GM12878 (cell line): ENCODE measurements around the gene TRIM16. TPM values are rescaled to one million over a fixed set of nuclear protein-coding genes. Genes with fewer than 3 reads are reported as not detected.

Source experiments
- ATAC-seq: fragments of 200-7000 bp; cut with Tn5 transposase; 3 replicates; pipeline ENCODE4 v1.9.1; 2020; ENCODE audit warnings: mild to moderate bottlenecking, moderate library complexity
- BruUV-seq: library from RNA; stranded (reverse); fragments of 400-500 nt; replicated peaks from 2 replicates; lab custom pipeline; 2021; lab: Mats Ljungman, UMichigan
- CTCF ChIA-PET: fragments of 300-600 bp; sonication (Branson Sonifier 250); formaldehyde crosslinking; extraction: SDS; loops from one replicate; lab custom pipeline; 2021; ENCODE audit warnings: inconsistent platforms; lab: Yijun Ruan, JAX
- POLR2A ChIA-PET: fragments of 350-600 bp; formaldehyde crosslinking; extraction: SDS; loops from one replicate; lab custom pipeline; 2021; ENCODE audit warnings: inconsistent platforms; lab: Charles Lee
- RAD21 ChIA-PET: fragments of 300-600 bp; sonication (Branson Sonifier 250); formaldehyde crosslinking; loops from one replicate; lab custom pipeline; 2023; ENCODE audit warnings: antibody characterized with exemption; ENCODE audit not compliant: unreplicated experiment; lab: Charles Lee
- SMC1A ChIA-PET: fragments of 300-600 bp; sonication (Branson Sonifier 250); formaldehyde crosslinking; loops from one replicate; lab custom pipeline; 2023; ENCODE audit not compliant: unreplicated experiment, uncharacterized antibody; lab: Charles Lee
- DNase-seq: peaks from one replicate; pipeline ENCODE4 v3.0.0-alpha.2; 2011; ENCODE audit warnings: low read depth, low spot score
- FAIRE-seq: peaks from 3 replicates; lab custom pipeline; 2011; peaks lifted over from hg19 to GRCh38; lab: Jason Lieb, UNC
- H2AFZ ChIP-seq: 2 replicates; pipeline ENCODE4 v1.6.0; 2011; ENCODE audit warnings: low read depth, low read length, control low read depth; ENCODE audit not compliant: control insufficient read depth
- H3K27ac ChIP-seq: 2 replicates; pipeline ENCODE4 v1.5.1; 2011; ENCODE audit warnings: control low read depth; ENCODE audit not compliant: control insufficient read depth, insufficient read depth
- H3K27me3 ChIP-seq, 2 experiments: replicated peaks in 1 of 2; 2 replicates each; pipeline versions ENCODE4 v1.6.0 to v1.6.1; 2011; ENCODE audit warnings: low read length in 1 of 2; ENCODE audit not compliant: control insufficient read depth in 2 of 2, insufficient read depth in 2 of 2
- H3K36me3 ChIP-seq, 2 experiments: 2 replicates each; pipeline ENCODE4 v1.5.1; 2011; ENCODE audit warnings: low read length in 1 of 2; ENCODE audit not compliant: control insufficient read depth in 2 of 2, insufficient read depth in 2 of 2
- H3K4me1 ChIP-seq: 2 replicates; pipeline ENCODE4 v1.6.1; 2011; ENCODE audit warnings: mild to moderate bottlenecking, low read length, moderate library complexity, mixed read lengths; ENCODE audit not compliant: control insufficient read depth, insufficient read depth
- H3K4me2 ChIP-seq: 2 replicates; pipeline ENCODE4 v1.6.0; 2011; ENCODE audit warnings: control low read depth; ENCODE audit not compliant: control insufficient read depth, insufficient read depth
- H3K4me3 ChIP-seq: fragments of 200-600 bp; sonication (generic); 2 replicates; pipeline ENCODE4 v1.5.1; 2016
- H3K79me2 ChIP-seq: 2 replicates; pipeline ENCODE4 v1.6.0; 2011; ENCODE audit warnings: low read length; ENCODE audit not compliant: control insufficient read depth, insufficient read depth
- H3K9ac ChIP-seq: 2 replicates; pipeline ENCODE4 v1.8.0; 2011; ENCODE audit warnings: low read length, control low read depth, mixed read lengths; ENCODE audit not compliant: control insufficient read depth, insufficient read depth
- H3K9me3 ChIP-seq: replicated peaks from 3 replicates; pipeline ENCODE4 v1.5.1; 2011; ENCODE audit warnings: mild to moderate bottlenecking, low read length; ENCODE audit not compliant: control insufficient read depth, insufficient read depth
- H4K20me1 ChIP-seq: 2 replicates; pipeline ENCODE4 v1.6.0; 2011; ENCODE audit not compliant: control insufficient read depth, insufficient read depth
- FOS ChIP-seq: IDR thresholded peaks from 3 replicates; pipeline ENCODE4 v1.6.1; 2011; ENCODE audit warnings: borderline replicate concordance; ENCODE audit not compliant: insufficient read length; ENCODE audit errors: extremely low read depth
- MTA2 ChIP-seq: fragments of 450-650 bp; IDR thresholded peaks from 2 replicates; pipeline ENCODE4 v1.6.1; 2016; ENCODE audit warnings: low read depth, mild to moderate bottlenecking, moderate library complexity
- MYB ChIP-seq: fragments of 150-350 bp; IDR thresholded peaks from 2 replicates; pipeline ENCODE4 v1.6.1; 2014; ENCODE audit warnings: mild to moderate bottlenecking, low read depth, low read length, borderline replicate concordance
- NBN ChIP-seq: fragments of 450-650 bp; IDR thresholded peaks from 2 replicates; pipeline ENCODE4 v1.6.1; 2016
- NFIC ChIP-seq: IDR thresholded peaks from 2 replicates; pipeline ENCODE4 v1.6.1; 2012; ENCODE audit warnings: low read depth, mild to moderate bottlenecking, inconsistent platforms, low read length, moderate library complexity
- PAX5 ChIP-seq: IDR thresholded peaks from 2 replicates; pipeline ENCODE4 v1.6.1; 2011; ENCODE audit warnings: low read depth, low read length, borderline replicate concordance
- POU2F2 ChIP-seq: IDR thresholded peaks from 3 replicates; pipeline ENCODE4 v1.6.1; 2011; ENCODE audit warnings: low read depth, mild to moderate bottlenecking, low read length, borderline replicate concordance
- RCOR1 ChIP-seq: conservative IDR thresholded peaks from 2 replicates; pipeline ENCODE4 v1.6.1; 2012; ENCODE audit warnings: low read depth, low read length, improper control_type of control experiment
- SIN3A ChIP-seq: IDR thresholded peaks from 2 replicates; pipeline ENCODE4 v1.6.1; 2012; ENCODE audit warnings: low read depth, low read length, improper control_type of control experiment
- ZNF217 ChIP-seq: fragments of 450-650 bp; IDR thresholded peaks from 2 replicates; pipeline ENCODE4 v1.6.1; 2017; ENCODE audit warnings: antibody characterized with exemption, mild to moderate bottlenecking
- ZNF24 ChIP-seq: fragments of 450-650 bp; IDR thresholded peaks from 2 replicates; pipeline ENCODE4 v1.6.1; 2017; ENCODE audit warnings: antibody characterized with exemption, mild to moderate bottlenecking
- ZZZ3 ChIP-seq: IDR thresholded peaks from 2 replicates; pipeline ENCODE4 v1.6.1; 2011; ENCODE audit warnings: low read depth; ENCODE audit not compliant: control insufficient read depth, insufficient read length
- WGBS: methylation state at CpG from one replicate; pipeline ENCODE4 v1.1.6; 2016; ENCODE audit warnings: low lambda C conversion rate; ENCODE audit not compliant: insufficient replicate concordance, insufficient coverage; ENCODE audit errors: missing lambda C conversion rate; 5-methylcytosine and 5-hydroxymethylcytosine counted together
- in situ Hi-C: fragments of 300-500 bp; cut with MboI; formaldehyde crosslinking; loops from 9 replicates; pipeline ENCODE4 v1.14.3; 2018; ENCODE audit warnings: mixed read lengths
- intact Hi-C: fragments of 100-400 bp; cut with micrococcal nuclease; formaldehyde crosslinking; loops from one replicate; pipeline ENCODE4 v1.14.2; 2022; ENCODE audit not compliant: unreplicated experiment
- polyA plus RNA-seq, 11 experiments: library from polyadenylated mRNA; depleted of rRNA in 4 of 11; unstranded in 6 of 11; stranded (reverse) in 5 of 11; fragments of >200 nt; fragmentation: Nextera tagmentation in 4 of 11; fragmentation: Illumina TruSeq in 1 of 11; extraction: Ambion mirVana in 4 of 11; extraction: Trizol in 1 of 11; gene quantifications; 1 replicate in 1 of 11; 2 replicates in 10 of 11; pipeline versions ENCODE4 v1.2.1 to v1.2.3, GENCODE V29; 2011 to 2016; ENCODE audit warnings: inconsistent platforms in 2 of 11, missing spikeins in 2 of 11, low read depth in 1 of 11
- total RNA-seq, 4 experiments: library from RNA; depleted of rRNA in 3 of 4; stranded (reverse); fragments of >200 nt in 3 of 4; fragmentation: Illumina TruSeq in 1 of 4; extraction: Trizol in 1 of 4; gene quantifications; 2 replicates each; pipeline versions ENCODE4 v1.2.1 to v1.2.3, GENCODE V29; 2013 to 2021
- TF ChIP-seq, protein P1 (sequence below): IDR thresholded peaks from 2 replicates; pipeline ENCODE4 v1.6.1; 2012; ENCODE audit warnings: low read length, inconsistent platforms
- TF ChIP-seq, protein P2 (sequence below): fragments of 450-650 bp; IDR thresholded peaks from 2 replicates; pipeline ENCODE4 v1.6.1; 2017; ENCODE audit warnings: low read depth, mild to moderate bottlenecking, moderate library complexity
- TF ChIP-seq, protein P3 (sequence below): IDR thresholded peaks from 2 replicates; pipeline ENCODE4 v1.6.1; 2011; ENCODE audit warnings: borderline replicate concordance, low read depth, mild to moderate bottlenecking, moderate library complexity, low read length; ENCODE audit not compliant: insufficient read depth, poor library complexity, severe bottlenecking

The TRIM16 gene
- total and polyA plus RNA-seq, 10 of the 15 experiments (the other 5 are each of a cell fraction or from before 2014, with no cell fraction given) = 2.6 to 11.9 (median 9.9) TPM

DNA sequence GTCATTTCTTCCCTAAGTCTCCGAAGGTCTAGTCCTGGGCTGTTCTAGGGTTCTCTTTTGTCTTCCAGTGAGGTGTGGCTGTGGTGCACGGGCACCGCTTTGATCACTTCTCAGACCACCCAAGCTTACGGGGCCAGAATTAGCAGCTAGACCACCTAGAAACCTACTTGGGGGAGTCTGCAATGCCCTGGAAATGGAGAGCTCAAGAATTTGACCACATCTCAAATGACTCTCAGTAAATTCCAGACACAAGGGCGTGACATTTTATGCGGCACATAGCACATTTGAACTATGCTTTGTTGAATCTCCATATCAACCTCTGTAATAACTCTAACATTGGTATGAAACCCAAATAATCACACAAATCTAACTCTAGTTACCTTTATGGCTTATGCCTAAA, 24.9 kb downstream of the TRIM16 start:
- in situ Hi-C loops (no loop called here), intact Hi-C loops (no loop called here)
- 96% methylated on average over 6 of the region's 6 CpGs for WGBS

DNA sequence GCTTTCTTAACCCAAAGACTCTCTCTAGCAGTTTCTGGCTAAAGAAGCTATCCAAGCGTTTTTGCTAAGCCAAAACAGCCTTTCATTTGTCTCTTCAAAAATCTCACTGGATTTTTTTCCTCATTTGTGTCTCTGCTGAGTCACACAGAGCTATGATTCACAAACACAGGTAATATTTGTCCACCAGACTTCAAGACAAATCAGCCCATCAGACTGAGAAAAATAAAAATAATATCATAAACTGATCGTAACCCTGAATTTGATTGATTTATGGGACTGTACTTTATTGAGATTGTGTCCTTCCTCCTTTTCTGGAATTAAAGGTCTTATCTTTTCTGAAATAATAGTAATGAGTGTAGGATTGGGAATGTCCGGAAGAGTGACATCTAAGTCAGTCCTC, 25.8 kb downstream of the TRIM16 start:
- H3K4me2 ChIP-seq = no peak overlapping the region
- H2AFZ ChIP-seq = no peak overlapping the region
- in situ Hi-C loops (no loop called here), intact Hi-C loops (no loop called here)
- H3K27ac ChIP-seq = no peak overlapping the region
- H3K9ac ChIP-seq = no peak overlapping the region
- H3K4me1 ChIP-seq = peaks cover 7% of the 10 kb centered on the region
- 0 out of 4 replicates have a peak, but pooled peaks cover 0 to 2% of the 10 kb centered on the region in 2 experiments for H3K36me3 ChIP-seq
- ATAC-seq (no peak), FAIRE-seq (no peak), DNase-seq (no peak)
- no peaks in the 10 kb centered on the region for H3K27me3 ChIP-seq
- no peaks in the 10 kb centered on the region for H3K79me2 ChIP-seq
- no TSS peak for BruUV-seq
- ChIA-PET CTCF (no interaction called here), RAD21 (no interaction called here), POLR2A (no interaction called here), SMC1A (no interaction called here)
- H4K20me1 ChIP-seq = no peaks in the 10 kb centered on the region
- WGBS = 95% methylated on average over 3 of the region's 3 CpGs
- H3K4me3 ChIP-seq = no peak overlapping the region
- no peaks in the 10 kb centered on the region for H3K9me3 ChIP-seq
- TF ChIP-seq ZNF217 = no peak
- TF ChIP-seq, protein P1, sequence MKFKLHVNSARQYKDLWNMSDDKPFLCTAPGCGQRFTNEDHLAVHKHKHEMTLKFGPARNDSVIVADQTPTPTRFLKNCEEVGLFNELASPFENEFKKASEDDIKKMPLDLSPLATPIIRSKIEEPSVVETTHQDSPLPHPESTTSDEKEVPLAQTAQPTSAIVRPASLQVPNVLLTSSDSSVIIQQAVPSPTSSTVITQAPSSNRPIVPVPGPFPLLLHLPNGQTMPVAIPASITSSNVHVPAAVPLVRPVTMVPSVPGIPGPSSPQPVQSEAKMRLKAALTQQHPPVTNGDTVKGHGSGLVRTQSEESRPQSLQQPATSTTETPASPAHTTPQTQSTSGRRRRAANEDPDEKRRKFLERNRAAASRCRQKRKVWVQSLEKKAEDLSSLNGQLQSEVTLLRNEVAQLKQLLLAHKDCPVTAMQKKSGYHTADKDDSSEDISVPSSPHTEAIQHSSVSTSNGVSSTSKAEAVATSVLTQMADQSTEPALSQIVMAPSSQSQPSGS = no peak
- TF ChIP-seq FOS = no peak
- TF ChIP-seq MTA2 = no peak
- no peak for TF ChIP-seq PAX5
- no peak for TF ChIP-seq NBN
- TF ChIP-seq, protein P2, sequence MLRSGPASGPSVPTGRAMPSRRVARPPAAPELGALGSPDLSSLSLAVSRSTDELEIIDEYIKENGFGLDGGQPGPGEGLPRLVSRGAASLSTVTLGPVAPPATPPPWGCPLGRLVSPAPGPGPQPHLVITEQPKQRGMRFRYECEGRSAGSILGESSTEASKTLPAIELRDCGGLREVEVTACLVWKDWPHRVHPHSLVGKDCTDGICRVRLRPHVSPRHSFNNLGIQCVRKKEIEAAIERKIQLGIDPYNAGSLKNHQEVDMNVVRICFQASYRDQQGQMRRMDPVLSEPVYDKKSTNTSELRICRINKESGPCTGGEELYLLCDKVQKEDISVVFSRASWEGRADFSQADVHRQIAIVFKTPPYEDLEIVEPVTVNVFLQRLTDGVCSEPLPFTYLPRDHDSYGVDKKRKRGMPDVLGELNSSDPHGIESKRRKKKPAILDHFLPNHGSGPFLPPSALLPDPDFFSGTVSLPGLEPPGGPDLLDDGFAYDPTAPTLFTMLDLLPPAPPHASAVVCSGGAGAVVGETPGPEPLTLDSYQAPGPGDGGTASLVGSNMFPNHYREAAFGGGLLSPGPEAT = no peak
- no peak for TF ChIP-seq RCOR1
- no peak for TF ChIP-seq ZZZ3
- TF ChIP-seq NFIC = no peak
- no peak for TF ChIP-seq MYB
- no peak for TF ChIP-seq POU2F2

More for the DNA sequence above, 24.9 kb downstream of the TRIM16 start:
- Histone ChIP-seq H2AFZ (no peak overlapping the region), H3K9ac (no peak overlapping the region), H3K36me3 (peaks cover under 1 to 3% of the 10 kb centered on the region in 2 experiments; a peak in 3 of 4 replicates)
- no TSS peak for BruUV-seq
- RAD21 ChIA-PET = no interaction called here
- CTCF ChIA-PET = no interaction called here
- SMC1A ChIA-PET = interaction anchor here (0.6 kb wide), 1 partner anchor 10 kb away, joined by 3 read pairs; no protein-coding TSS in a partner anchor
- no peak for TF ChIP-seq SIN3A
- TF ChIP-seq, protein P3, sequence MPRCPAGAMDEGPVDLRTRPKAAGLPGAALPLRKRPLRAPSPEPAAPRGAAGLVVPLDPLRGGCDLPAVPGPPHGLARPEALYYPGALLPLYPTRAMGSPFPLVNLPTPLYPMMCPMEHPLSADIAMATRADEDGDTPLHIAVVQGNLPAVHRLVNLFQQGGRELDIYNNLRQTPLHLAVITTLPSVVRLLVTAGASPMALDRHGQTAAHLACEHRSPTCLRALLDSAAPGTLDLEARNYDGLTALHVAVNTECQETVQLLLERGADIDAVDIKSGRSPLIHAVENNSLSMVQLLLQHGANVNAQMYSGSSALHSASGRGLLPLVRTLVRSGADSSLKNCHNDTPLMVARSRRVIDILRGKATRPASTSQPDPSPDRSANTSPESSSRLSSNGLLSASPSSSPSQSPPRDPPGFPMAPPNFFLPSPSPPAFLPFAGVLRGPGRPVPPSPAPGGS = no peak
- no peak for TF ChIP-seq ZNF24
- TF ChIP-seq, all 136 proteins: peak for 0
- Histone ChIP-seq H3K27ac (no peak overlapping the region), H4K20me1 (no peaks in the 10 kb centered on the region), H3K4me3 (no peak overlapping the region), H3K4me2 (no peak overlapping the region), H3K79me2 (no peaks in the 10 kb centered on the region), H3K4me1 (peaks cover 7% of the 10 kb centered on the region), H3K27me3 (no peaks in the 10 kb centered on the region), H3K9me3 (no peaks in the 10 kb centered on the region)
- no peak for FAIRE-seq
- POLR2A ChIA-PET = no interaction called here
- no peak for DNase-seq
- ATAC-seq = no peak
